Breast epithelium (tissue), 3 donors: ENCODE measurements around the gene DYRK1A.

Experiments
- CTCF ChIP-seq, 3 donors: fragments of 450-650 bp; IDR thresholded peaks; one replicate each; pipeline ENCODE4 v1.5.1; 2016 to 2017; ENCODE audit warnings: antibody characterized with exemption in 3 of 3, mild to moderate bottlenecking in 3 of 3, moderate library complexity in 3 of 3
- POLR2A ChIP-seq: fragments of 450-650 bp; IDR thresholded peaks from one replicate; pipeline ENCODE4 v1.6.1; 2016; ENCODE audit warnings: antibody characterized with exemption, mild to moderate bottlenecking, moderate library complexity
- POLR2AphosphoS5 ChIP-seq, 3 donors: sonication (generic); formaldehyde crosslinking; IDR thresholded peaks; one replicate each; pipeline ENCODE4 v1.6.1; 2017; ENCODE audit warnings: antibody characterized with exemption in 3 of 3

GRCh38 chr21:37503848-37504467 is 137.4 kb downstream of the DYRK1A start:
- TF ChIP-seq CTCF (IDR thresholded peaks at IDR 0.05) (no peak), POLR2A (no peak), POLR2AphosphoS5 (IDR thresholded peaks at IDR 0.05) (no peak)
